Posterior cingulate gyrus (tissue), 11 donors: Measurements from ENCODE around the gene CCDC116.

Source experiments
- DNase-seq, 10 donors: peaks; one replicate each; pipeline versions ENCODE4 v3.0.0 to v3.0.0-alpha.2; 2020 to 2021; ENCODE audit warnings: mixed read lengths in 3 of 10
- intact Hi-C: fragments of 100-400 bp; cut with DNase I; formaldehyde crosslinking; loops from one replicate; pipeline ENCODE4 v1.15.1; 2023

The CCDC116 gene

DNA sequence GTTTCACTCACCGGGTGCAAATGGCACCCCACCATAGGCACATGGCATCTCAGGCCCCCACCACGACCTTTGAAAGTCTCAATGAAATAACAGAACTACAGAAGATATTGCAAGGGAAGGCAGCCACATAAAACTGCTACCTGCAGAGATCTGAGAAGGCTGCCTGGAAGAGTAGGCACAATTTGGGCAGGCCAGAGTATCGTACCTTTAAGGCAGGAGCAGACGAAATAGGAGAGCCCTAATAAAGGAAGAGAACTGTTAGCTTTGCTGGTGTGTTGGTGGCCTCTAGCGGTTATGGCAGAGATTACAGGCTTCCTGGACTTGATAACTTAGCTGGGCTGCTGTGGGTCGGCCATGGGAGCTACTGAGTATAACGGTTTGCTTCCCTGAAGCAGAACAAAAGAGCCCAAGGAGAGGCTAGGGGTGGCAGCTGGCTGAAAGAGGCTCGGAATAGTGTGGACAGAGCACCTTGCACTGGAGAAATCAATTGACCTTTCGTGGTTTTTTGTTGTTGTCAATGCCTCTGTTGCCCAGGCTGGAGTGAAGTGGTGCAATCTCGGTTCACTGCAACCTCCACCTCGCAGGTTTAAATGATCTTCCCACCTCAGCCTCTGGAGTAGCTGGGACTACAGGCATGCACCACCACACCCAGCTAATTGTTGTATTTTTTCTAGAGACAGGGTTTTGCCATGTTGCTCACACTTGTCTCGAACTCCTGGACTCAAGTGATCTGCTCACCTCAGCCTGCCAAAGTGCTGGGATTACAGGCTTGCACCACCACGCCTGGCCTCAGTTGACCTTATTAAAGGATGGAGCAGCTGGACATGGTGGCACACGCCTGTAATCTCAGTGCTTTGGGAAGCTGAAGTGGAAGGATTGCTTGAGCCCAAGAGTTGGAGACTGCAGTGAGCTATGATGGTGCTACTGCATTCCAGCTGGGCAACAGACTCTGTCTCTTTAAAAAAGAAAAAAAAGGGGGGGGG lies 14.3 kb downstream of the CCDC116 start:
- peak in 7 of 10 donors; percentile 73 to 95 (median 78) for DNase-seq
- intact Hi-C loops = no loop called here

GRCh38 chr22:21650280-21650679 lies 17.7 kb downstream of the CCDC116 start:
- no peak for DNase-seq
- intact Hi-C loops = no loop called here

DNA sequence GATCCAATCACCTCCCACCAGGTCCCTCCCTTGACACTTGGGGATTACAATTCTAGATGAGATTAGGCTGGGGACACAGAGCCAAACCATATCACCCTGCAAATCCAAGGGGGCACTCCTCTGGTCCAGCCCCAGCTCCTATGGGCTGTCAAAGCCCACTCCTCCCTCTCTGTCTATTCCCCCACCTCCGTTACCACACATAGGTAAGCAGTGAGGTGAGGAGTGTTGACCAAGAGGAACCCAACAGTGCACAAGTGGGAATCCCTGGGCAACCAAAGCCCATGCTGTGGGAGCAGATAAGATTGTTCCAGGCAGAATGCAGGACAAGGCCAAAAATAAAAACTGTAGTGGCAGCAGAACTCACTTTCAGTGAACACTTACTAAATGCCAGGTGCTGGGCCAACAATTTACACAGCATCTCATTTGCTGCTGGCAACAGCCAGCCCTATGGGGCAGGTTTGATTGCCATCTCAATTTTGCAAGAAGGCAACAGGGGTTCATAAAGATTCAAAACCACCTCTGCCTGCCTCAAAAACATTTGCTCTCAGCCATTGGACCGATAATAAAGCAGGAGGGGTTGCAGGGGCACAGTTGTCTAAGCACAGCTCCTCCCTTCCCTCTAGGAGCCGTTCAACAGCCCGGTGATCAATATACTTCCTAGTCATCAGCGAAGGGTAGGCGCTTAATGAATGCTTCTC lies 18.4 kb downstream of the CCDC116 start:
- no peak for DNase-seq
- intact Hi-C loops = no loop called here

DNA sequence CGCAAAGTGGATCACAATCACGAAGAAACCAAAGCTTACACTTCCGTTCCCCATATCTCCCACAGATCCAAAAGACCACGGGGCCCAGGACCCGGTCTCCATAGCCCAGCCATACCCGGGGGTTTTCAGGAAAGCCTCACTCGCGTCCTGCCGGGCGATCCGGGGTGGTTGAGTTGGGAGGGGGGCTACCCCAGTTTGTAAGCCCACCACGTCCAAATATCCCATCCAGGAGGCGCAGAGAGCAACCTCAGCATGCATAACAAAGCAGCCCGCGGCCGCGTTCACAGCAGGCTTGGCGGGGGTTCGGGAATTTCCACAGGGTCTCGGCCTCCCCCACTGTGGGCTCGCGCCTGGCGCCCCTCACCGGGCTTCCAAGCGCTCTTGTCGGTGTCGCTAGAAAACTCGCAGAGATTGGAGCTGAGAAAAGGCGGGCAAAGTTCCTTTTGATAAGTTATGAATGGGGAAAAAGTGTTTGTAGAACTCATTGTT lies 19.0 kb downstream of the CCDC116 start:
- intact Hi-C loops = no loop called here
- peak in 1 of 10 donors; percentile 80 for DNase-seq

GRCh38 chr22:21652010-21652546 lies 19.5 kb downstream of the CCDC116 start:
- intact Hi-C loops = no loop called here
- DNase-seq = peak; percentile 71 to 97 (median 86)

GRCh38 chr22:21652547-21653545 lies 20.3 kb downstream of the CCDC116 start:
- peak in 1 of 10 donors; percentile 74 for DNase-seq
- intact Hi-C loops = no loop called here

DNA sequence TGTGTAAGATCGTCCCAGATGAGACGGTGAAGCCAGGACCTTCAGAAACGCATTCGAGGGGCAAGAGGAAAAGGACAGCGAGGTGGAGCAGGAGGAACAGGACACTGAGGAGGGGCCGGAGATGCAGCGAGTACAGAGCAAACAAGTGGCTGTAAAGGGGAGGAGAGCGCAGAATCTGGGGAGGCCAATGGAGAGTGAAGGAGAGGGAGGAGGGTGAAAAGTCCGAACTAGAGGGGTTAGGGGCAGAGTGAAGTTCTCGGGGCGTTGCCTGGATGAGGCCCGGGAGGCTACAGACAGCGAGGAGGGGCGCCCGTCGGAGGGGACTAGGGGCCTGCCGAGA lies 24.4 kb downstream of the CCDC116 start:
- intact Hi-C loops = no loop called here
- no peak for DNase-seq

- intact Hi-C loops = no loop called here
- DNase-seq = peak in 3 of 10 donors; percentile 30 to 90 (median 47)
These were observed 24.9 kb downstream of the CCDC116 start for GRCh38 chr22:21657360-21658032.

DNA sequence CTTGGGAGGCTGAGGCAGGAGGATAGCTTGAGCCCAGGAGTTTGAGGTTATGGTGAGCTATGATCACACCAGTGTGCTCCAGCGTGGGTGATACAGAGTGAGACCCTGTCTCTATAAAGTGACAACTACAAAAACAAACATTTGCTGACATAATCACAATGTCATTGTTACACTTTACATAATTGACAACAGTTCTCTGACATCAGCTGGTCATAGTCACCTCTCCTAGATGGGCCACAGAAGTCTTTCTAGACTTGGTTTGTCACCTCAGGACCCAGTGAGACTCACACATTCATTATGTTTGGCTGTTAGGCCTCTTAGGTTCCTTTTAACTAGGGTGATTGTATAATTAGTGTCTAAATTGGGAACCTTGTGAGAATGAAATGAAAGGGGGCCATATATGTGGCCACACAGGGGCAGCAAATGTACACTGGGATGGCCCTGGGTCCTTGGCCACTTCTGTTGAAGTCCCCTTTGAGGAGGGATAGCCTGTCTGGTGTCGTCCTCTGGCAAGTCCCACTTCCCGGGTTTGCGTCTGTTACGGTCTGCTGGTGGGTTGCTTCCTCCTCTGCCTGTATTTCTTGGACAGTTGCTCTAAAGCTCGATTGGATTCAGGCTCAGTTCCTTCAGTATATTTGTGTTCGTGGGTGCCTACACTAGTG lies 27.4 kb downstream of the CCDC116 start:
- DNase-seq = no peak
- intact Hi-C loops = no loop called here

DNA sequence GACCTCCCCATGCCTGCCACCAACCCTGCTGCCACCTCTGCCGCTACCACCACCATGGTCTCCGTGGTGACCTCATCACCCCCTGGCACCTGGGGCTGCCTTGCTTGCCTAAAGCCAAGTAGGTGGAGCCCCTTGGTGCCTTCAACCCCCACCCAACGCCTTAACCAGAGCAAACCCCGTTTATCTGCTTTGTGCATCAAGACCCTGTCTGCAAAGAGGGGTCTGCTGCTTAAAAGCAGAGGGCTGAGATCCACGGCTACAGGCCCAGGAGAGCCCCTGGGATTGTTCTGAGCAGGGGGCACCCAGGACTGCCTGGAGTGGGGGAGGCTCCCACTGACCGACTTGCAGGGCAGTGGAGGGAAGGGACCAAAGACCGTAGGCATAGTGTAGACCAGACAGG lies 28.3 kb downstream of the CCDC116 start:
- intact Hi-C loops = no loop called here
- DNase-seq = no peak

- no peak for DNase-seq
- intact Hi-C loops = no loop called here
These were observed 29.4 kb downstream of the CCDC116 start for GRCh38 chr22:21661991-21662390.

DNA sequence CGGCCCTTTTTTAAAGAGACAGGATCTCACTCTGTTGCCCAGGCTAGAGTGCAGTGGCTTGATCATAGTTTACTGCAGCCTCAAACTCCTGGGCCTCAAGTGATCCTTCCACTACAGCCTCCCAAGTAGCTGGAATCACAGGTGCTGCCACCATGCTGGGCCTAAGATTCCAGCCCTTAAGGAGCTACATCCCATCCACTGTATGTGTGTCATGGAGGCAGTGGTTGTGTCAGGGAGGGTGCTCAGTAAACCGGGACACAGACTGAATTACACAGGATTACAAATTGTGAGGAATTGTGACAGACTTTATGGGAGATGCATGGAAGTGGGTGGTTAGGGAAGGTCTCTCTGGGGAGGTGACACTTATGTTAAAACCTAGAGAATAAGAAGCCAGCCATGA lies 31.2 kb downstream of the CCDC116 start:
- intact Hi-C loops = no loop called here
- DNase-seq = no peak

DNA sequence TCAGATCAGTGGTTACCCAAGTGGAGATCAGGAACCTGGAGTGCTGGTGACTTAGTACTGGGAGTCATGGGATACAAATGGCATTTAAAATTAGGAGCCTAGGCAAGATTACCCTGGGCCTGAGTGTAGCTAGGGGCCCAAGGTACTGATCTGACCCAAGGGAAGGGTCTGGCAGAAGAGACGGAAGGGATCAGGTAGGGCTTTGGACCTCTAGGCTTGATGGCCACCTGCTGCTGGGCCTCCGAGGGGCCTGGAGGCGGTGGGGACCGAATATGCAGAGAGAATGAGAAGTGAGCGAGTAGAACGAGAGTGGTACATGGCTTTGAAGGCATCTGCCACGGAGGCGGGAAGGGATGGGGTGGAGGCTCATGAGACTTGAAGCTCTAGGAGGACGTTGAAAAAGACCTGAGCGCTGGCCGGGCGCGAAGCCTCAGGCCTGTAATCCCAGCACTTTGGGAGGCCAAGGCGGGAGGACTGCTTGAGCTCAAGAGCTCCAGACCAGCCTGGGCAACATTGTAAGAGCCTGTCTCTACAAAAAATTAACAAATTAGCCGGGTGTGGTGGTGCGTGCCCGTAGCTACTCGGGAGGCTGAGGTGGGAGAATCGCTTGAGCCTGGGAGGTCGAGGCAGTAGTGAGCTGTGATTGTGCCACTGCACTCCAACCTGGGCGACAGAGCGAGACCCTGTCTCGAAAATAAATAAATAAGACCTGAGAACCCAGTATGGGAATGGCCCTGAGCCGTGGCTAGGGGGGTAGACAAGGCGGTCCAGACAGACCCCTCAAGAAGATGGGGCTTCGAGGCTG lies 32.7 kb downstream of the CCDC116 start:
- DNase-seq = no peak
- intact Hi-C loops = no loop called here

GRCh38 chr22:21666786-21667185 lies 34.2 kb downstream of the CCDC116 start:
- no peak for DNase-seq
- intact Hi-C loops = no loop called here

GRCh38 chr22:21669026-21669425 lies 36.5 kb downstream of the CCDC116 start:
- no peak for DNase-seq
- intact Hi-C loops = no loop called here

DNA sequence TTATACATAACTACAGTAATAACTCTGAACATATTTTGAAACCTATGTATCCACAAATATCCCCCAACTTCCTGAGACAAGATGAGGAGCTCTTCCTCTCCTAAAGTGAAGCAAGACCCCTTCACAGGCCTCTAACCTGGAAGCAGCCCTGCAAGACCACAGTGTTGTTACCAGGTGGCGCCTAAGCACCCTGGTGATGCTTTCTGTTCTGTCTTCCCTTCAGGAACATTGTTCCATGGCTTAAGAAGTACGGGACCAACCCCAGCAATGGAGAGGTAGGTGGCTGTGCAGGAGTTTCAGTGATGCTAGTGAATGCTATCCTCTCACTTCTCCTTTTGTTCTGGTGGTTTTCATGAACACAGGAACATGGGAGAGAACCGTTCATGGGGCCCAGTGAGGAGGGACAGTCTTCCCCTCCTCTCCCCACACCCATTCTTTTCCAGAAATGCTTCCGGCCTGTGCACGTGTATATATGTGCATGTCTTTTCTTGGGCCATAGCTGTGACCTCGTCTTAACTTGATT lies 39.6 kb downstream of the CCDC116 start:
- intact Hi-C loops = no loop called here
- DNase-seq = no peak

DNA sequence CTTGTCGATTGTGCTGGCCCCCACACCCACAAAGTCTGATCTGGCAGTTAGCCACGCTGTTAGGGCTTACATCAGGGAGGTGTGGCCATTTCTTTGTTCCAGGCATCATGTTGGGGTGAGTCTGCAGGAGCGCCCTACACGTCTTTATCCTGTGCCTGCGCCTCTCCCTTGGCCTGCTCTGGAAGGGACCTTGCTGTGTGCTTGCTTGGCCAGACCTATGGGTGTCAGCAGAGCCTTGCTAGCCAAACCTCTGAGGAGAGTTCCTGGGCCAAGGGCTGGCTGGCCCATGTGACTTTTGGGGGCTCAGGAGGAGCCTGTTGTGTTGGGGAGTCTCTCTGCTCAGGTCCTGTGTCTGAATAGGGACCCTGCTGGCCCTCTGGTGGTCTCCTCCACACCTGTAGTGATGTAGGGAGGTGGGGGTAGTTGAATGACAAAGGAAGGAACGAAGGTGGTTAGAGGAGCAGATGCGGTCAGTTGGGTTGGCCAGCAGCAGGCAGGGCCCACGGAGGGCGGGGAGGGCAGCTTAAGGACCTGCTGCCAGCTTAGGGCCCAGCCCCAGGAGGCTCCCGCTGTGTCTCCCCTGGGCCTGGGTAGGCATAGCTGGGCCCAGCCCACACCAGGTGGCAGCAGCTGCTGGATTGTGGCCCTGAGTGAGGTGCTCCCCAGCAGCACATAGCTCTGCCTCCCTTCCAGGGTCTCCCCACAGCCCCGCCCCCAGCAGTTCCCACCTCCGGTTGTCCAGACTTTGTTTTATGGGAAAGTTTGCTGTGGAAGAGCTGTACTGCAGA lies 41.2 kb downstream of the CCDC116 start:
- DNase-seq = no peak
- intact Hi-C loops = no loop called here
